ENCODE results near the gene NEB. TPM values are rescaled to one million over a fixed set of nuclear protein-coding genes. Genes with fewer than 3 reads are reported as not detected.

NEB gene
- total RNA-seq, 5 donors from 2014 or later (not counting 1 experiment from before 2014, with no cell fraction given): 0.91 to 1.4 (median 1.3) TPM

- Mint-ChIP-seq H3K4me3 (no peak overlapping the region), H3K36me3 (peaks cover 40% of the 10 kb centered on the region), H3K4me1 (peaks cover 8 to 12% (median 9%) of the 10 kb centered on the region in 3 donors), H3K9me3 (no peaks in the 10 kb centered on the region), H3K27me3 (no peaks in the 10 kb centered on the region), H3K27ac (peak overlapping the region in 1 of 2 donors; percentile 71)
- DNase-seq (peak in 2 of 35 experiments; percentile 22 to 54), ATAC-seq (replicated peaks in 1 of 4) (peak in 3 of 4 experiments; percentile 34 to 44 (median 41))
- Histone ChIP-seq H3K27me3 (replicated peaks in 1 of 2; ENCODE audit: control insufficient read depth in 2 of 2, extremely low read depth in 1 of 2, insufficient read depth in 2 of 2, low read length in 1 of 2) (no peaks in the 10 kb centered on the region), H3K4me3 (ENCODE audit: control insufficient read depth in 1 of 2, extremely low read depth in 1 of 2, low read length in 1 of 2) (no peak overlapping the region), H3K36me3 (ENCODE audit: control insufficient read depth in 2 of 2, extremely low read depth in 1 of 2, insufficient read depth in 1 of 2, low read length in 1 of 2) (peaks cover 13 to 67% of the 10 kb centered on the region in 2 donors), H3K9me3 (no peaks in the 10 kb centered on the region), H3K4me1 (ENCODE audit: control insufficient read depth in 1 of 2, extremely low read depth in 1 of 2, insufficient read depth in 2 of 2, low read length in 2 of 2) (no peaks in the 10 kb centered on the region), H3K27ac (ENCODE audit: low read length) (no peak overlapping the region)
- no CpG with 5 or more reads among the region's 3 CpGs for WGBS (ENCODE audit: insufficient coverage)
- POLR2A ChIA-PET: no interaction called here
- CTCF ChIA-PET: interaction anchor here (0.6 to 3.2 kb wide), 9 partner anchors 10 to 1843 kb away, joined by 3 to 9 read pairs (median 4); partner anchors contain the start of gene NMI (in 1 of the 2)
Observed at GRCh38 chr2:151437630-151438029, 296.6 kb downstream of the NEB start.

Other genes starting within 250 kb of the NEB start
- gene ARL5A, start 93.9 kb upstream of the NEB start, total RNA-seq: 10 to 100 TPM; 24.4 to 44.8 (median 35.1) TPM

Data from T-cell (primary cell).